Eye (tissue), 1 donor: Measurements from ENCODE around the gene NEU2.
A peak's percentile ranks its signal among the peaks of the same experiment; 100 is the strongest.
"Not testable (repeated sequence)": the region's sequence is repeated elsewhere in the genome, so short reads cannot be mapped to it uniquely, and the experiment has no call there.

Source experiments
- DNase-seq: peaks from one replicate; pipeline ENCODE4 v3.0.0-alpha.2; 2015

NEU2 gene

DNA sequence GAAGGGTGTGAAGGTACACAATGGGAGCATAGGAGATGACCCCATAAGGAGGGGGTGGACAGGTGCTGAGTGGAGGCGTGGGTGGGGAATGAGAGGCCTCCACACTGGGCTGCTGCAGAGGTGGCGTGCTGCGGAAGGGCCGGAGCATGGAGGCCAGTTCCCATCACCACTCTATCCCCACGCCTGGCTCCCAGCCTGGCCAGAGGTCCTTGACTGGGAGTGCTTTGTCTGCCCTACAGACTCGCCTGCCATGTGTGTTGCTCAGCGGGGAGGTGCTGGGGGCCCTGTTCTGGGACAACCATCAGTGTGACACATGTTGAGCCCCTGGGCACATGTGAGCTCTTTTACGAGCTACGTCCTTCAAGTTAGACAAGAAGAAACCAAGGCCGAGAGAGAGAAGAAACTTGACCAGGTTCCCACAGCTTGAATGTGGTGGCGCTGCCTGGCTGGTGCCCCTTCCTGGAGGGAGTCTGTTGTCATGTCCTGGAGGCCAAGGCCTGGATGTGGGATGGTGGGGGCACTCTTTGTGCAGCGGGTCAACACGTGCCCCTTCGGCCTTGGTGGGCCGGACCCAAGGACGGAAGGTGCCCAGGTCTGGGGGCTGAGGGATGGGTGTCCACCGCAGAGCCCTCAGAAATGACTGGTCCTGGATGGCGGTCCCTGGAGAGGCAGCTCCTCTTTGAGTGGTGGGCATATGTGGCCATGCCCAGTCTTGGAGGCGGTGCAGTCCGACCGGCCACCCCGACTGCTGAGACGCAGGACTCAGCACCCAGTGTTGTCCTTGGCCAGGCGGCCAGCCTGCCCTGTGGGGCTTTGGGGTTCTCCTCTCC is 26.5 kb downstream of the NEU2 start:
- DNase-seq: no peak

DNA sequence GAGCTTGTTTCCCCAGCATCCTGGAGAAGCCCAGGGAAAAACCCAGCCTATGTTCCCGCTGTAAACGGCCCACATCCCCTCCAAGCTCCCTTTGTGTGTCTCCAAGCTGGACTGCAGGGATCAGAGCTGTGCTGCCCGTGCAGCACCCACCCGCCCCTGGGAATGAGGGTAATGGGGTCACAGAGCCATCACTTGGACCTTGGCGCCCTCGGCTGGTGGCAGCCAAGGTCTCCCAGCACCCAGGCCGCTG is 27.0 kb downstream of the NEU2 start:
- DNase-seq: no peak

DNA sequence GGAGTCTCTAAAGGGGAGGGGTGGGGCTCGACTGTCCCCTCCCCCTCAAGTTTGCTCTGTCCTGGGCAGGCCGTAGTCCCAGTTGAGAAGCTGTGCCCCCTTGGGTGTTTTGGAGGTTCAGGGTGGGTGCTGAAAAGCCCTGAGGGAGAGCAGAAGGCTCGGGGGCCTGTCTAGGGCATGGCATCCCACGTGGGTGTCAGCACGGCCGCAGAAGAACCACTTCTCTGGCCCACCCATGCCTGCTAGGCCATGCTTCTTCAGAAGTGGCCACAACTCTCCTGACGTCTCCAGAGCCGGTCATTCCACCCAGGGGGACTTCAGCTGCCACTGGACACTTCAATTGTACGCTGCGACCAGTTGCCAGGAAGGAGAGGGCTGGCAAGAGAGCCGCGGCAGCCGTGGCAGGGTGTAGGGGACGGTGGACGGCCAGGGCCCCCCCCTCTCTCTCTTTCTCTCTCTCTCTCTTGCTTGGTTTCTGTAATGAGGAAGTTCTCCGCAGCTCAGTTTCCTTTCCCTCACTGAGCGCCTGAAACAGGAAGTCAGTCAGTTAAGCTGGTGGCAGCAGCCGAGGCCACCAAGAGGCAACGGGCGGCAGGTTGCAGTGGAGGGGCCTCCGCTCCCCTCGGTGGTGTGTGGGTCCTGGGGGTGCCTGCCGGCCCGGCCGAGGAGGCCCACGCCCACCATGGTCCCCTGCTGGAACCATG is 27.5 kb downstream of the NEU2 start, which contains the start of gene INPP5D:
Gene INPP5D, plus strand, starts transcription at position 546 of the 704 bp plus-strand sequence. Its CDS starts 137 bp downstream, at position 683.
- no peak for DNase-seq

DNA sequence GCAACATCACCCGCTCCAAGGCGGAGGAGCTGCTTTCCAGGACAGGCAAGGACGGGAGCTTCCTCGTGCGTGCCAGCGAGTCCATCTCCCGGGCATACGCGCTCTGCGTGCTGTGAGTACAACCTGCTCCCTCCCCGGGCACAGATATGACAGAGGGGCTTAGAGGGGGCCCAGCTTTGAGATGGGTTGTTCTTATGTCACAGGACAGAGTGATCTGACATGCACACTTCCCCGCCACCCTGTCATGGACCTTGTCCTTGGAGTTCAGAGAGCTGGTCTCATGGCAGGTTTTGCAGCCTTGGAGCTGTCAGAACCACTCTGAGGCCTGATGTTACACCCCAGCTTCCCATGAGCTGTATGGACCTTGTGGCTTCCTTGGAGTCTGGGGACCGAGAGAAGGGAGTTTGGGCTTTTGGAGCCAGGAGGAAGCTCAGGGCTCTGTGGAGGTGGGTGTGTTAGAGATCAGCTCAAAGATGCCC is 28.1 kb downstream of the NEU2 start:
- DNase-seq: no peak

DNA sequence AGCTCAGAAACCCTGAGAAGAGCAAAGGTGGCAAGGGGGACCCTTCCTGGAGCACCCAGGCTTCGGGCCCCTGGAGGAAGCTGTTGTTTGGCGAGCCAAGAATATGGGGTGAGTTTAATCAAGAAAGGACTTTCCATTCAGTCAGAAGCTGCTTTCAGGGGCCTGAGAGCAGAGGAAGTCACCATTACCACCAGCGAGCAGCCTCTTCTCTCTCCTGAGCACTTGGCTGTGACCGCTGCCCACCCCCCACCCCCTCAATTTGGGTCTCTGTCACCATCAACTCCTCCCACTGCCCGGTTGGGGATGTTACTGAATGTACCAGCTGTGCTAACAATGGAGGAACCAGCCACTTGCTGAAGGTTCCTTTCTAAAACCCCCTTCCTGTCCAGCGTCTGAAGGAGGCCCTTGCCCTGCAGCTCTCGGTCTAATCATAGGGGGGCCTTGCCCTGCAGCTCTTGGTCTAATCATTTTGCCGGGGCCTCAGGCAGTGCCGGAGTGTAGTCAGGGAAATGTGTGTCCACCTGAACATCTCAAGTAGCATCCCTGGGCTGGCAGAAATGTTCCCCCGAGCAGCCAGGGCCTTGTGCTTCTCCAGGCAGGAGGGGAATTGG is 28.6 kb downstream of the NEU2 start:
- no peak for DNase-seq

DNA sequence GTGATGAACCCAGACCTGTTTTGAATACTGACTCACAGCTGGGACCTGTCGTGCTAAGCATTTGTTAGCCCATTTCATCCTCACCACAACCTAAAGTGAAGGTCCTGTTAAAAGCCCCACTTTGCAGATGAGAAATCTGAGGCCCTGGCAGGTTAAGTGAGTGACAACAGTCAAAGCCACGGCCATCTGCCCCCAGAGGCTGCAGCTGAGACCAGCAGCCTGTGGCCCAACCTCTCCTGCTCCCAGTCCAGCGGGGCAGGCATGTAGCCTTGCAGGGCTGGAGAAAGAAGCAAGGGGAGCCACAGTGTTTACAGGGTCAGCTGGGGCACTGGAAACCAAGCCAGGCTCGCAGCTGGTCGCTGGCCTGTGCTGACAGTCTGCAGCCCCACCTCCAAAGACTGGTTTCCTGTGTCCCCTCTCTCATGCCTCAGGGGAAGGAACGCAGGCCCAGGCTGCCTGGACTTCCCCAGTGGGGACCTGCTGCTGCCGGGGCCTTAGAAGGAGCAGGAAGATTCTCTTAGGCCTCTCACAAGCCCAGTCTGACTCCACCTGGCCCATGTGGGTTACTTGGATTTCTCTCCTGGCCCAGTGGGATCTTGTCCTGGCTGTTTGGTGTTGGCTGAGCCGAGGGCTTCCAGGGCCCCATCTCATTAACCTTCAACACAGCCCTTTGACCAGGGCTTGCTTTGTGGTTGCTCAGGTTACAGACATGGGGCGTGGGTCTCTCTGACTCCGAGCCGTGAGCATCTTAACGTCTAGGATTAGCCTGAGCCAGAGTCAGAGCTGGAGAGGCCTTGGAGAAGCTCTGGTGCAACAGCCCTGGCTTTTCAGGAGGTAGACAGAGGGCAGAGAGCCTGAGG is 29.3 kb downstream of the NEU2 start:
- DNase-seq: peak; percentile 67

DNA sequence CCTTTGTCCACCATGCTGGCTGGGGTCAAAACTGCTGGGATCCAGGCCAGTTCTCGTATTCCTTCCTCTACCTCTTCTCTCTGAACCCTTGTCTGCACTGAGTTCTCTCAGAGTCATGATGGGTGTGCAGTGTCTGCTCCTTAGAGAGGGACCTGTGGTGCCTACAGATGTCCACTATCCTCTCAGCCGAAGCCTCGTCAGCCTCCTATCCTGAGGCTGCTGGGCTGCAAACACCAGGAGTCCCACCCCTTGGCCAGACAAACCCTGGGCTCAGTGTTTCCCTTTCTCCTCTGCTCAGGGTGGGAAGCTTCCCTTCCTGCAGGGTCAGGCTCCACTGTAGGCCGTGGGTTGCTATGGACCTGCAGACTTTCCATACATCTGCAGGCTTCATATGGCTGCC is 30.0 kb downstream of the NEU2 start:
- no peak for DNase-seq

DNA sequence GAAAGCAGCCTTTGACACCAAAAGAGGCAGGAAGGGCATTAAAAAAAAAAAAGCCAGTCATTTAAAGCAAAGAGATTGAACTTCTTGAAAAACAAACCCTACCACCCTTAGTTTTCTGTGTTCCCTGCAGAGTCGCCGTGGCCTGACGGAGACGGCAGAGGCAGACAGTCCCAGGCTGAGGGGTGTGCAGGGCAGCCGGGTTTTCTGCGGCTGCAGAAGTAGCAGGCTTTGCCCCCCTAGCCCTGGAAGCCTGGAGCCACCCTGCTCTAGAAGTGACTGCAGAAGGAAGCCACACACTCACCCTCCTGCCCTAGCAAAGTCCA is 30.4 kb downstream of the NEU2 start:
- no peak for DNase-seq

DNA sequence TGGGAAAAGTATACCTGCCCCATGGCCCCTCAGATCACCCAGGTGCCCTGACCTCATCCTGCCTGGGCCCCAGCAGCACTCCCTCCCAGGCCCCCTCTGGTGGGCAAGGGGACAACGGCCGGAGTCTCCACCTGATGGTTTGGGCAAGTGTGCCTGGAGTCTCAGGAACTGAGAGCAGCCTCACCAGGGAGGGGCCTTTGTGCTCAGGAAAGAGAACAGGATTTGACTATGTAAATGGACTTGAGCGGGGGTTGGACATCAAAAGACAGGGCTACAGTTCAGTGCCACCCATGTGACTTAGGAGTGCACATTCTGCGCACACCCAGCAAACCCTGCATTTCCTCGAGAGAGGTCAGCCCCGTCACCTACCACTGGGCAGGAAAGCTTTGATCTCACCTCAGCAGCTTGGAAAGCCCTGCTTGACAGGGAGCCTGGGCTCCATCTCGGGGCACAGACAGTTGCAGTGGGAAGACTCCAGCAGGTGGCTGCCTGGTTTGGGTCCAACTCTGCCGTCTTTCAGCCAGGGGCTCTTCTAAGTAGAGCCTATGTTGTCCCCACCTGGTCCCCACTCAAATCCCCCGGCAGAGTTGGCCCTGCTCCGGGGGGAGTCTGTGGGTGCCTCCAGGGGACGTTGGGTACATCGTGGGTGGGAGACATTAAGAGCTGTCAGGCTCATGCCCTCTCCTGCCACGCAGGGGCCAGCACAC is 30.9 kb downstream of the NEU2 start:
- no peak for DNase-seq

DNA sequence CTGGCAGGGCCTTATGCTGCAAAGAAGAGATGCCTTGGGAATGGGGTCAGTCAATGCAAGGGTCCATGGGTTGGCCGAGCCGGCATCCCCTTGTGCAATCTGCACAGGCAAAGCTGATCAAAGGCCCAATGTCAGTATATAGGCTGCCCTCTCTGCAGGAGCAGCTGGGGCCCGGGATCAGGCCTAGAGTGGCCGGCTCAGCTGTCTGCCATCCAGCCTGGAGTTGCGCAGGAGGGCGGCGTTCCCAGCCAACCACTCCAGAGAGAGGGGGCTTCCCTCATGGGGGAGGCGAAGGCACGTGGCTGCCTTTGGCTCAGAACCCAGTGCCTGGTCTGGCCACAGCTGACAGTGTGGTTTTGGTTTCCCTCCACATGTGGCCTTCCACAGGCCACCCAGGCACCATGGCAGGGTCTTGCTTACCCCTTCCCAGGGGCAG is 31.5 kb downstream of the NEU2 start:
- peak; percentile 61 for DNase-seq

DNA sequence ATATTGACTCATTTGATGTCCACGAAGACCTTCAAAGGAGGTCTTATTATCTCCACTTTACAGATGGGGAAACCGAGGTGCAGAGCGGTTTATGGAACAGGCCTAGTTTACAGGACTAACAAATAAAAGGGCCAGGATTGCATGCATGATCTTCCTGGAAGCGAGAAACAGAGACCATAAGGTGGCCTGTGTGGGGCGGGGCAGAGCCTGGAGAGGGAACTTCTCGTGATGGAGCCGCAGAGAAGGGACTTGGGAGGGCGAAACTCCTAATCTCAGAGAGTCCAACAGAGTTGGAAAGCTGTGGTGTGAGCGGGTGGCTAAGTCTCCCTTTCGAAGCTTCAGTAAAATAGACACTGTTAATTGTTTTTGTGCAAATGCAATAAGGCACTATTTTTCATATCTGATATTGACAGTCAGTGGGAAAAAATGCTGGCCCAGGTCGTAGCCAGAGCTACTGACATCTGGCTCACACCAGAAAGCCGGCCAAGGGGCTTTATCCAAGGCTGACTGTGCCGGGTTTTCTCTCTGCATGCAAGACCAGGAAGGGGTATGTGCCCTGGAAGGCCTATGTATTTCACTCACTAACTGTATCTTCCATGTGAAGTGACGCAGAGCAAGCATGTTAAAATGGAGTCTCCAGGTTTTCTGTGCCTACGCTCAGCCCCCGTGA is 32.2 kb downstream of the NEU2 start:
- no peak for DNase-seq

DNA sequence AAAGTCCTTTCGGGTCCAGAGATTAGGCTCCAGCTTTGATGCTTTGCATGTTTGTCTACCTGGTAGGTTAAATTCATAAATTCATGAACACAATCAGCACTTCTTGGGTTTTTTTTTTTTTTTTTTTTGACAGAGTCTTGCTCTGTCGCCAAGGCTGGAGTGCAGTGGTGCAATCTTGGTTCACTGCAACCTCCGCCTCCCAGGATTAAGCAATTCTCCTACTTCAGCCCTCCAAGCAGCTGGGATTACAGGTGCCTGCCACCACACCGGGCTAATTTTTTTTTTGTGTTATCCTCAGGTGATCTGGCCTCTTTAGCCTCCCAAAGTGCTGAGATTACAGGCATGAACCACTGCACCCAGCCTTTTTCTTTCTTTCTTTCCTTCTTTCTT is 32.7 kb downstream of the NEU2 start:
- not testable (repeated sequence) for DNase-seq

DNA sequence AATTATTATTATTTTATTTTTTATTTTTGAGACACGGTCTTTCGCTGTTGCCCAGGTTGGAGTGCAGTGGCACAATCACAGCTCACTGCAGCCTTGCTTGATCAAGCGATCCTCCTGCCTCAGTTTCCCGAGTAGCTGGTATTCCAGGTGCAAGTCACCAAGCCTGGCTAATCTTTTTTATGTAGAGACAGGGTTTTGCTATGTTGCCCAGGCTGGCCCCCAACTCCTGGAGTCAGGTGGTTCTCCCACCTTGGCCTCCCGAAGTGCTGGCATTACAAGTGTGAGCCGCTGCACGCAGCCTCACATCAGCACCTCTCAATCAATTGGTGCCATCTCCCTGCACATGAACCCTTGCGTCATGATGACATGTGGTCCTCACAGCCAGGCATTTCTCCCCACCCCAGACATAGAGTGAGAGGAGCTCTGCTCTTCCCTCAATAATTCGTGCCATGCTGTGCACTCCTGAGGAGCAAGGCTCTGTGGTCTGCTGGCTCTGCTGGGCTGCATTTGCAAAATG is 33.5 kb downstream of the NEU2 start:
- DNase-seq: no peak

DNA sequence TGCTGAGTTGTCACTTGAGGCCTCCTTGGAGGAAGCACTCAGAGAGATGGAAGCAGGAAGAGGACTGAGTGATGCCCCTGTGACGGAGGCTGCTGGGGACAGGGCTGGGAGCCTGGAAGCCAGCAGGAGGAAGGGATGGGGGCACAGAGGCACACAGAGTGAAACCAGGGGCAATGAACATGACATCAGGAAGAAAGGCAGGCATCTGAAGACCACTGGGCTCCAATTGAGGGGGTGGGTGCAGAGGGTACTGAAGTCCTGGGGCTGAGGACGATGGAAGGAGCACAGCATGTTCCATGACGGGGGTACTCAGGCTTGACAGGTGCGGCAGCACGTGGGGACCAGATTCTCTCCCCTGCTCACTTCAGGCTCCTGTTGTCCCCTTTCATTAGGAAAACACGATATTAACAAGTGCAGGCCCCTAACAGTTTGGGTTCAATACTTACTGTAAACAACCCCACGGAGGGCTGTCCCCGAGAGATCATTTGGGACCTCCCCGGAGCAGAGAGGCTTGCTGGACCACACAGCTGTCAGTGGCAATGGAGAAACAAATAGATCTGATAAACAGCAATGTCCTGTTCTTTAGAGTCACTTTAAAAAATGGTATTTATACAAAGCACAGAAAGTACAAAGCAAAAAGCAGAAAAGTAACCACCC is 36.4 kb downstream of the NEU2 start:
- no peak for DNase-seq

DNA sequence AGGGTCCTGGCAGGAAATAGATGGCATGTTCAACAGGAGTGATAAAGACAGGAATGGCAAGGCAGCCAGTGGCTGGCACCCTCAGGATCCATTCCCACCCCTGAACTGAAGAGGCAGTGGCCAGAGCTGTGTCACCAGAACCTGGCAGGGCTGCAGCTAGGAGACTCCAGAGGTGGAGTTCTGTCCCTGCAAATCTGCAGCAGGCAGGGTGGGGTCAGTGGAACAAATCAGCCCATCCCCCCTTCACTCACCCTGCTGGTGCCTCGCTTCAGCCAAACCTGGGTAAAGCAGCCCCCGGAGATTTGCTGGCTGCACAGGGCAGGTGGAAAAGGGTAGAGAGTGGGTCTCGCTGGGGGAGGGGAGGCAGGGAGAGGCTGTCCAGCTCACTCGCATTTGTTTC is 40.4 kb downstream of the NEU2 start:
- no peak for DNase-seq

DNA sequence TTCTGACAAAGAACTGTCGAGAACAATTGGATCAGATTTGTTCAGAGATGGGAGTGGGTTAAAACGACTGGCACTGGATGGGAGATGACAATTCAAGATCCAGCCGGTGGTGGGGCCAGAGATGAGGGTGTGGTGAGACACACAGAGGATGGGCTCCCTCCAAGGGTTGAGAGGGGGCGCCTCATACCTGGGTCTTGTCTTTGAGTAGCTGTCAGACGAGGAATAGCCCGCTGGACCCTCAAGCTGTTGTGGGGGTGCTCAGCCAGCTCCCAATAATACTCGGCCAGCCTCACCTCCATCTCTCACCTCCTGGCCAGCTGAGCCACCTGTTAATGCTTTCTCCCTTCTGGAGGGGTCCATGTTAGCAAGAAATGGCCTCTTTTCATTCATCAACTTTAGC is 41.6 kb downstream of the NEU2 start:
- DNase-seq: no peak

DNA sequence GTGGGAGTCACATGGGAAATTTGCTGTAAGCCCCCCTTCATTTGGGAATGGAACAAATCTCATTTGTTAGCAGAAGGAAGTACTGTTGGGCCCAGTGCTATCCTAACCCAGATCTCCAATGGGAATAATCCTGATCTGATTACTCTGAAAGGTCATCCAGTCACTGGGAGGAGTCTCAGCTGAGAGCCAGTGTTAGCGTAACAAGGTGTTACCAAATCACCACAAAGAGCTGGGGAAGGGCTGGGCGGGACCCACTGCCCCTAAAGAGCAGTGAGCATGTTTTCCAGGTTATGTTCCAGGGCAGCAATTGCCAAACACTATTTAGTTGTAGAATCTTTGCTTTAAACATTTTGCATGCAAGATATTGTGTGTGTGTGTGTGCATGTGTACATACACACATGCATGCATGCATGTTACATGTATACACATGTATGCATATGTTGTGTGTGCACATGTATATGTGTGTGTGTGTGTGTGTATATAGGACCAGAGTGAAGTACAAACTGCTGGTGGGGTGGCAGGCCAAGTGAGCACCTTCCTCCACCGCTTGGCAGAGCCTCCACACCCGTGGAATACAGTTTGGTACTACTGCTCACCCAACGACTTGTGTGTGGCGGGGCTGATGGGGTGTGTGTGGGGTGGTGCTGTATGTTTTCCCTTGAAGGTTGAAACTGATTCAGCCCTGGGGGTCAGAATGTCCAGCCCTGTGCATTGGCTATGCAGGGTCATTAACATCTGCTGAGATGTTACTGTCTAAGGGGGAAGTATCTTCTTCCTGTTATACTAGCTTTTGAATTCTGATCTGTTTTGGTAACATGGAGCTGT is 42.9 kb downstream of the NEU2 start:
- no peak for DNase-seq

DNA sequence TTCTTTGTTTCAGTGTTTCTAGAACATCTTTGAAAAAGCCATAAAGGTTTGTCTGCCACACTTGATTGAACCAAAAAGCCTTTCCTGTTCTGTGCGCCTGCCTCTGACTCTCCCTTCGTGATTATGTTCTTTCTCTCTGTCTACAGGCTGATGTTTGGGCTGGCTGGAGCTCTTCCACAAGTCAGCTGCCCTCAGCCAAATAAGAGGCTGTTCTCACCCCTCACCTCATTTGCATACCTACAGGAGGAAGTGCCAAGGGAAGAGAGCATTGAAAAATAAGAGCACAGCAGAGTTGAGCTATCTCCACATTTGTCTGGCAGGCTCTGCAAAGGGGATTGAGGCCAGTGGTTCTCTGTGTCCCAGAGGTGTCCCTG is 43.5 kb downstream of the NEU2 start:
- no peak for DNase-seq

DNA sequence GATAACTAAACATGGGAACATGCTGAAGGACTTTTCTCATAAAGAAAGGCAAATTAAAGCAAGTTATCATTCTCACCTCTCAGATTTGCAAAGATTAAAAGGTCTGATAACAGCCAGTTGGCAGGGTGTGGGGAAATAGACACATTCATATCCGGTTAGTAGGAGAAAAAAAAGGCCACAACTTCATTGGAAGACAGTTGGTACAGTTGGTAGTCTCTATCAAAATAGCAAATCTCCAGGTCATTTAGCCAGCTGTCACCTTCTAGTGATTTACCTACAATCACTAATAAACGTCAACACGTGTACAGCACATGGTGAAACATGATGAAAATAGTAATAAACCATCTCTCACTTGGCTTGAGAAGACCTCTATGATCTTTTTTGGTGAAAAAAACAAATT is 44.3 kb downstream of the NEU2 start:
- no peak for DNase-seq

DNA sequence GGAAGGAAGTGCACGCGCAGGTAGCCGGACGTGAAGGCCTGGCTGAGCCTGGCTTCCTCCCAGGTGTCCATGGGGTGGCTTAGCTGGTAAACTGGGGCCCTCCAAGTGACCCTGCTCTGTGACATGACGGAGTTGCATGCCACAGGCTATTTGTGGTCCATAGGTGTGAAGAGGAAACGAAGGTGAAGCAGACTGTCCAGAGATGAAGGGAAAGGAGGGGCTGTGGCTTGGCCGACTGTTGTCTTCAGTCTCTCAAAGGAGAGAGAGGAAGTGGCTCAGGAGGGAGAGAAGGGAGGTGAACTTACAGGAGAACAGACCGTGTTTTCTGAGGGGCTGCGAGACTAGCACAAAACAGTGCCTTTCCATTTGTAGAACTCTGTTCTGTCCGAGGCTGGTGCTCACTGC is 47.0 kb downstream of the NEU2 start:
- DNase-seq: no peak
